GM21825 (cell line): ENCODE results near the gene TMEM129.
A peak's percentile ranks its signal among the peaks of the same experiment; 100 is the strongest.

Experiments used
- ATAC-seq: cut with Tn5 transposase; IDR thresholded peaks from one replicate; pipeline ENCODE4 v1.9.1; 2021; ENCODE audit warnings: mild to moderate bottlenecking, moderate library complexity; ENCODE audit not compliant: unreplicated experiment

Gene TMEM129, protein sequence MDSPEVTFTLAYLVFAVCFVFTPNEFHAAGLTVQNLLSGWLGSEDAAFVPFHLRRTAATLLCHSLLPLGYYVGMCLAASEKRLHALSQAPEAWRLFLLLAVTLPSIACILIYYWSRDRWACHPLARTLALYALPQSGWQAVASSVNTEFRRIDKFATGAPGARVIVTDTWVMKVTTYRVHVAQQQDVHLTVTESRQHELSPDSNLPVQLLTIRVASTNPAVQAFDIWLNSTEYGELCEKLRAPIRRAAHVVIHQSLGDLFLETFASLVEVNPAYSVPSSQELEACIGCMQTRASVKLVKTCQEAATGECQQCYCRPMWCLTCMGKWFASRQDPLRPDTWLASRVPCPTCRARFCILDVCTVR

GRCh38 chr4:1721003-1721665, at the start of gene TMEM129, which contains the start of gene TACC3:
TMEM129 (minus strand) TSS chr4:1721323; CDS start chr4:1720837, 486 bp downstream.
TACC3 (plus strand) TSS chr4:1721521; CDS start chr4:1723422, 1,901 bp downstream.
- peak; percentile 67 for ATAC-seq

GRCh38 chr4:1770791-1771231, 49.7 kb upstream of the TMEM129 start:
- ATAC-seq = no peak

DNA sequence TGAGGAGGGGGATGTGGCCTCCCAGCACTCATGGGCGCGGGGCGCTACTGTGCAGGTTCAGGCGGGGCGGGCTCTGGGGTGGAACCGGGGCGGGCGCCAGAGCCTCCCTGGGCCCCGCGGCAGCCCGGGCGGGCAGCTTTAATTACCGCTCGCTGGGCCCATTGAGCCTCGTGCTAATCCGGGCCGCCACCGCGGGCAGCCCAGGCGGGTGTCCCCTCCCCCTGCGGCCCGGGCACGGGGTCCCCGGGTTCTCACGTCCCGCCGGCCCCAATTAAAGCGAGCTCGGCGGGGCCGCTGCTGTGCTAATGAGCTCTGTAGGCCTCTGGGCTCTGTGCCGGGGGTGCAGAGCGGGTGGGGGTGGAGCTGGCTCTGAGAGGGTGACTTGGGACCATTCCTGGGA, 49.1 kb upstream of the TMEM129 start:
- ATAC-seq = no peak

DNA sequence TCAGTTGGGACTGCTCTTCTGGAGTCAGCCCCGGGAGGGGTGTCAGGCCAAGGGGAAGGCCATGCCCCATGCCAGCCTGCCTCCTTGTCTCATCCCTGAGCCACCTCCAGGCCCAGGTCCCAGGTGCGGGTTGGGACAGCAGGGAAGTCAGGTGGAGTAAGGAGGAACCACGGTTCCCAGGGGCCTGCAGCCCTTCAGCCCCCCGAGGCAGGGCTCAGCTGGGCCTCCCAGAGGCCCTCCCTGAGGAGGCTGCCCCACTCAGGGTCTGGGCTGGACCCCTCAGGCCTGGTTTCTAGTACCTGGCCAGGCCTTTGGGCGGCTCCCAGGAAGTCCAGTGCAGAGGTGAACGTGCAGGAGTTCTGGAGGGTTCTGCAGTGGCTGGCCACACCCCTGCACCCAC, 48.6 kb upstream of the TMEM129 start:
- ATAC-seq = no peak

DNA sequence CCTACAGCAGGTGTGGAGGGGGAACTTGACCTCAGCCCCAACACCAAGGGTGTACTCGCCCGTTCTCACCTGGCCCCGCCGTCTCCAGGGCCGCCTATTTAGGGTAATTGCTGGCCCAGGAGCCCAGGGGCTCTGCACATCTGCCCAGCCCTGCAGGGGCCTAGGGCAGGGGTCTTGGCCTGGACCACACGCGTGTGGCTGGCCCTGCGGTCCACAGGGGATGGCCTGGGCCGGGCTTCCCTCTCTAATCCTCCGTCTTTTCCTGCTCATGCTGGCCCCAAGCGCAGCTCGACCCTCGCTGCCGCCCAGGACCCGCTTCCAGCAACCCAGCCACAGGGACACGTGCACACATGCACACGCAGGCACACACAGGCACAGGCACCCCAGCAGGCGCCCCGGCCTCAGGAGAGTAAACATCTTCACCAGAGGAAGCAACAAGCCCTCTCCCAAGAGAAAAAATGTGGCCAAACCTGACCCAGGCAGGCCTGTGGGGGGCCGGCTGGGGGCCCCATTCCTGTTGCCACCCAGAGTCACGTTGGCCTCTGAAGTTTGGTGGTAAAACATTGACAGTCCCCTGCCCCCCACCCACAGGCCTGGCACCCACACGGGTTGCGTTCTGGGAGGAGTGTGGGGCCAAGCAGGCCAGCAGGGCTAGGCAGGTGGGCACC, 47.4 kb upstream of the TMEM129 start:
- no peak for ATAC-seq

GRCh38 chr4:1767770-1768366, 46.7 kb upstream of the TMEM129 start:
- no peak for ATAC-seq

DNA sequence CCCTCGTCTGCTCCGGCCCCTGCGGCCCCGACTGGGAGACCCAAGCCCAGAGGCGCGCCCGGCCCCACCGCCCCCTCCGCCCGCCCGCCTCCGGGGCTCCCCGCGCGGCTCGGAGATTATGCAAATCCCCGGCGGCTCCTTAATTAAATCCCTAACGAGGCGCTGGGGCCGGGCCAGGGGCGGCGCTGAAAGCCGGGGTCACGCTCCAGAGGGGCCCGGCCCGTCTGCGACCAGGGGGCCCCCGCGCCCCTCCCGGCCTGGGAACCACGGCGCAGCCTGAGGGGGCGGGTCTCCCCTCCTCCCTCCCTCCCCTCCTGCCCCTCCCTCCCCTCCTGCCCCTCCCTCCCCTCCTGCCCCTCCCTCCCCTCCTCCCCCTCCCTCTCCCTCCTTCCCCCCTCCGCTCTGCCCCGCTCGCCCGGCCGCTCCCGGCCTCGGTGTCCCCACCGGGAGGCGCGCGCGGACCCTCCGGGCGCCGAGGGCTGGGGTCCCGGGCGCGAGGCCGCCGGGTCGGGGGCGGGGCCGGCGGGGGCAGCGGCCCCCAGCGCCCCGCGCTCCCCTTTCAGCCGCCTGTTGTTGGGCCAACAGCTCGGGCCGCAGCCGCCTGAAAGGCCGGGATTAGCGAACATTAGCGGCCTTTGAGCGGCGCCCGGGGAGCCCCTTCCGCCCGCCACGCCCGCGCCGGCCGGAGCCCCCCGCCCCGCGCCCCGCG, 46.1 kb upstream of the TMEM129 start:
- no peak for ATAC-seq

DNA sequence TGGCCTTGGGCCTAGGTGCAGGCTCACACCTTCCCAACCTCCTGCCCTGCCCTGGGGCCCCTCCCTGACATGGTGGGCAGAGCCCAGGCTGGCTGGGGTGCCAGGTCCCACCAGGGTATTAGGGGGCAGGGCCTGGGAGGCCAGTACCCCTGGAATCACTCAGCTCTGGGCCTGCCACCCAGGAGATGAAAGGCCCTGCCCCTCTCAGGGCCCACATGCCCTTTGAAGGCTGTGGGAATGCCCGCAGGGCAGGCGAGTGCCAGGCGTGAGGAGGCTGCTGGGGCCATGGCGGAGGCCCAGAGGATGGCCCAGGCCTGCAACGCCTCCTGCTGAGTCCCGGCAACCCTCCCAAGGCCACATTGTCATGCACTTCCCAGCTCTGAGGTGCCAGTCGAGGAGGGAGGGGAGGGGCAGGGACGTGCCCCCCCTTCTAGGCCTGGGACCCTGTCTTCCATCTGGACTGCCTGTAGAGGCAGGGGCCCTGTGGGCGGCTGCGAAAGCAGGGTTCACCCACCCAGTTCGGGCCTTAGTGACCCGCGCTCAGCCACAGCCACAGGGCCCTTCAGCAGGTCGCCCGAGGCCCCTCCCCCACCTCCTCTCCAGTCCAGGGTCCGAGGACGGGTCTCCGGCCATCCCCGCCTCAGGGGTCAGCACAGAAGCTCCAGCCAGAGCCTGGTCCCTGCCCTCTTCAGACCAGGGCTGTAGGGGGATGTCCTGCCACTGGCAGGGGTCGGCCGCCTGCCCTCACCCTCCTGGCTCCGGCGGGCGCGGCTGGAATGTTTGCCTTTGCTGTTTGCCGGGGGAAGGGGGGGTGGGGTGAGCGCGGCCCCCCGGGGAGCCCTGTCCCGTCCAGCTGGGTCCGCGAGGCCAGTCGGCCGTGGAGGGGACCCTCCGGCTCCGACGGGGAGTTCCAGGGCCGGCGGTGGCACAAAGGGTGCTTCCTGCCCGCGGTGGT, 45.3 kb upstream of the TMEM129 start:
- no peak for ATAC-seq

DNA sequence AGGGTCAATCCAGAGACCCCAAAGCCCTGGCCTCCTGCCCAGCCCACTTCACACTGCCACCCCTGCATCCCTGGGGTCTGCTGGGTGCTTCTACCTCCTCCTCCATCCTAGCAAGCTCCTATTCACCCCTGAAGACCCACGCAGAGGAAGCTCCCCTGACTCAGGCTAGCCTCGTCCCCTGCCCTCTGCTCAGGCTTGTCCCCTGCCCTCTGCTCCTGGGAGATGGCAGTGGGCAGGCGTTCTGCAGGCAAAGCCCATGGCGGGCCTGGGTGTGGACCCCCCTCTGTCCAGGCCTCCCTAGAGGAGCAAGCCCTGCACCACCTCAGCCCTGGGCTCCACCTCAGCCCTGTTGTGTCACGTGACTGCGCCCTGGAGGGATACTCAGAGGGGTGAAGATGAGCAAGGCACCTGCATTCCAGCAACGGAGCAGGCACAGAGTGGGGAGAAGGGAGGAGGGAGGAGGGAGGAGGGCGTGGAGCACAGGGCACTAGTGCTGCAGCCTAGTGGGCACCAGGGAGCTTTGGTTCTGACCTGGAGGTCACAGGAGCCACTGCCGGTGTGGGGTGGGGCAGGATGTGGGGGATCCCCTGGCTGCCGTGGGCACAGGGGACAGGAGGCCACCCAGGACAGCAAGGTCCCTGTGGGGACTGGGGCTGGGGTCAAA, 44.4 kb upstream of the TMEM129 start:
- no peak for ATAC-seq

DNA sequence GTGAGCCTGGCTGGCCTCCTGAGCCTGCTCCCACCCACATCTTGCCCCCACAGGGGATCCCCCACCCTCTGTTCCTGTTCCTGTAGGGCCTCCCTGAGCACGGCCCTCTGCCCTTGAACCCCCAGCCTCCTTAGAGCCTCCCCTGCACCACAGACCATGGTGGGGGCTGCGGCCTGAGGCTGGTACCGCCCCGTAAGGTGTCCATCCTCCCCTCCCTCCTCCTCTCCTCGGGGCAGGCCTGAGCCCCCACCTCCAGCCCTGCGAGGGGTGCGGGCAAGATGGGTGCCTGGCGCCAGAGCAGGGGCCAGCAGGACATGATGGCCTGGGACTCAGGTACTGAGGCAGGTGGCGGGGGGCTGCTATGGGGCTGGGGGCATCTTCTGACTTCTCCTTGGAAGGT, 43.5 kb upstream of the TMEM129 start:
- ATAC-seq = no peak

GRCh38 chr4:1763550-1764080, 42.5 kb upstream of the TMEM129 start:
- no peak for ATAC-seq

DNA sequence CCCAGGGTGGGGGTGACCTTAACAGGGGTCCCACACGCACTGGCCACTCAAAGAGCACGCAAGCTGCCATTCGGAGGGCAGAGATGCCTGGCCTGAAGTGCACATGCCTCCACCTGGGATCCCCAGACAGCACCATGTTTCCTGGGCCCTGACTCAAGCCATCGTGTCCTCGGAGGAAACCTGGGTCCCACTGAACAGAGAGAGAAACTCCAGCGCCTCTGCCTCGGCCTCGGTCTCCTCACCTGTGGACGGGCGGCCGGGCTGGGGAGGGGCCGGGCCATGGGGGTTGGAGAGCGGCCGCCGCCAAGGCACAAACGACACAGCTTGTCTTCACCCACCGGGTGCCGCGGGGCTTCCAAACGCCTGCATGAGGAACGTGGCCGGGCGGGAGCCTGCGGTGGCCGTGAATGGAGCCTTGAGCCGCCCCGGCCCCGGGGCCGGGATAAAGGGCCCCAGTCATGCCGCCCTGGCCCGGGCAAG, 42.0 kb upstream of the TMEM129 start:
- ATAC-seq = no peak

- ATAC-seq = no peak
Observed at GRCh38 chr4:1762264-1763010, 41.3 kb upstream of the TMEM129 start.

DNA sequence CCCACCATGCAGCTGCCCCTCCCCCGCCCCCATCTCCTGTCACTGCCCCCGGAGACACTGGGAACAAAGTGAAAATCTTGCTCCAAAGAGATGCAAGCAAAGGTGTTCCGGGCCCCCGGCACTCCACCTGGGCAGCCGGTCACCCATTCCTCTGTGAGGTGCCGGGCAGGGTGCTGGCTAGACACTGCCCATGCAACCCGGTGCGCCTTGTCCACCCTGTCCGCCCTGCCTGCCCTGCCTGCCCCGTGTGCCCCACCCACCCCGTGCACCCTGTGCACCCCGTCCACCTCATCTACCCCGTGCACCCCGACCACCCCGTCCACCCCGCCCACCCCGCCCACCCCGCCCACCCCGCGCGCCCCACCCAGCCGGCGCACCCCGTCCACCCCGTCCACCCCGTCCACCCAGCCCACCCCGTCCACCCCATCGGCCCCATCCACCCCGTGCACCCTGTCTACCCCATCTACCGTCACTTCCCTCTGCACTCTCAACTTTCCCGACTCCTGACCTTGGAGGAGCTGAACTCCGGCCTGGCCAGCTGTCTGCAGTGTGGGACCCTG, 40.1 kb upstream of the TMEM129 start:
- no peak for ATAC-seq

DNA sequence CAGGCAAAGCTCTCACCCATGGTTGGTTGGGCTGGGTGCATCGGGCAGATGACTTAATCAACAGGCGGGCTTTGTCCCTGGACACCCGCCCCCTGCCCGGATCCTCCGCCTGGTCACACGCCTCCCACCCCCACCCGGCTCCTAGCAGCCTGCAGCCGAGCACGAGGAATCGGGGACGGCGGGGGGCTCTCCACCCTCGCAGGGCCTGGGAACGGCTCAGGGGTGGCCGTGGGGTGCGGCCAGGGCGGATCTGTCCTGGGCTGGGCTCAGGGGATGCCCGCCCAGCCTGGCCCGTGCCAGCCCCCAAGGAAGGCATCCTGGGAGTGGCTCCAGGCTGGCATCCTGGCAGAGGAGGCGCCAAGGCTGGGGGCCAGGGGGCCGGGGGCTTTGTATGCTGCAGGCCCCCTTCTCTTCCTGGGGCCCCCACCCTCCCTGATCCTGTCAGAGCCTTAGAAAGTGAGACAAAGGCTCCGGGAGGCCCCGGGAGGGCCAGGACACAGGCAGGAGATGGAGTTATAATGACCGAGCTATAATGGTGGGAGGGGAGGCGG, 39.5 kb upstream of the TMEM129 start:
- ATAC-seq = no peak

DNA sequence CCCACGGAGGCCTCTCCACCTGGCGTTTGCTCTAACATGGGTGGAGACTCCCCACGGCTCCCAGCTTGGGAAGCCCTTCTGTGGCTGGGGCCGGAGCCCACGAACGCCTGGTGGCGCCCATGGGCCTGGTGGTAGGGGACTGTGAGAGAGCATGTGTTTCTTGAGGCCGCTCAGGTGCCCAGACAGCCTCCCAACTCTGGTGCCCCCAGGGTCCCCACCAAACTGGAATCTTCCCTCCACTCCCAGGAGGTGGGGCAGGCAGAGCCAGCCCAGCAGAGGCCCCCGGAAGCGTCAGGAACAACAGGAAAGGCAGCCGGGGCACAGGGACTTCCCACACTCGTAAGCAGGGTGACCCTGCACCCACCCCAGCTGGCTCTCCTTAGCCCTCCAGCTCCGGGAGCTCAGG, 38.7 kb upstream of the TMEM129 start:
- ATAC-seq = no peak

GRCh38 chr4:1759170-1759817, 38.2 kb upstream of the TMEM129 start:
- ATAC-seq = no peak
